ENCODE measurements around the gene GNA15. TPM values are rescaled to one million over a fixed set of nuclear protein-coding genes. Genes with fewer than 3 reads are reported as not detected.
A peak's percentile ranks its signal among the peaks of the same experiment; 100 is the strongest.

Gene GNA15
- total RNA-seq, 1 experiment from 2014 or later: not detected

DNA sequence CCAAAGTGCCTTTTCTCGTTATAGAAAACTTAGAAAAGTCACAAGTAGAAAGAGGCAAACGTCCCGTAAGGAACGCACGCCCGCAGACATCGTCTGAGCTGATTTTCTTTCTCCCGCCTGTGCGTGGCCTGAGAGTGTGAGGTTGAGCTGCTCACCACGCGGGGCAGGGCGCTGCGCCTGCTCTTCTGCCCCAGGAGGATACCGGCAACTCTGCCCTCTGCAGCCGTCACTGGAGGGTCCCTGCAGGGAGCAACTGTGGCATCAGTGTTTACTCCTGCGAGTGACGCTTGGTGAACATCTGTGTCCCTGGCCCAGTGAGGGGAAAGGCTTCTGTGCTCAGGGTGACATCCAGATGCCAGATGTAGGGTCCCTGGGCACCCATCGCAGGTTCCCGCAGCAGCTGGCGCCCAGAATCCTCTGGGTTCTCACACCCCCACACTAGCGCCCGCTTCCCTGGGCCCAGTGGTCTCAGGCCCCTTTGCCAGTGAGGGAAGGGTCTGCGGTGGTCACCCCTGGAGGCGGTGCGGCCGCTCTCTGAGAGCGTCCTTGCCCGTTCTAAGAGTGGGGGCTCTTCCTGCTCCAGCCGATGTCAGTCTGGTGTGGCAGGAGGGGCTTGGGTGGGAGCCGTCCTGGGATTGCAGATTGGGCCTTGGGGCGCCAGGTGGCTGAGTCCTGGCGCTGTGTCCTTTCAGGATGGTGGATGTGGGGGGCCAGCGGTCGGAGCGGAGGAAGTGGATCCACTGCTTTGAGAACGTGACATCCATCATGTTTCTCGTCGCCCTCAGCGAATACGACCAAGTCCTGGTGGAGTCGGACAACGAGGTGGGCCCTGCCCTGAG, 17.4 kb upstream of the GNA15 start:
- in situ Hi-C loops (cut with HindIII; ENCODE audit: low pct_unique_long_range_greater_than_20kb, low sequenced_read_pairs): no loop called here
- no peak for DNase-seq (ENCODE audit: low read depth, low spot score)

DNA sequence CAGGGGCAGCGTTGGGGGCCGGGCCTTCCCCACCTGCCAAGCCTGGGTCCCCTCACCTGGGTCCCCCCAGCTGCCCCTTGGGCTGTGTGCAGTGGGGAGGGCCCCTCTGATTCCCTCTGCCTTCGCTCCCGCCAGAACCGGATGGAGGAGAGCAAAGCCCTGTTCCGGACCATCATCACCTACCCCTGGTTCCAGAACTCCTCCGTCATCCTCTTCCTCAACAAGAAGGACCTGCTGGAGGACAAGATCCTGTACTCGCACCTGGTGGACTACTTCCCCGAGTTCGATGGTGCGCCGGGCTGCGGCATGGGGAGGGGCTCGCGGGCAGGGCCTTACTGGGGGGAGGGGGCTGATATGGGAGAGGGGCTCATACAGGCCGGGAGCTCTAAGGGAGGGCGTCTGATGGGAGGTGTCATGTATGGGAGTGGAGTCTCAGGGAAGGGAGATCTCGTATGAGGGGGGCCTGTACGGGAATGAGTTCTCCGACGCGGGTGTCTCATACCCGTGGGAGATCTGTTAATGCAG, 16.7 kb upstream of the GNA15 start:
- DNase-seq (ENCODE audit: low read depth, low spot score): no peak
- in situ Hi-C loops (cut with HindIII; ENCODE audit: low pct_unique_long_range_greater_than_20kb, low sequenced_read_pairs): no loop called here

DNA sequence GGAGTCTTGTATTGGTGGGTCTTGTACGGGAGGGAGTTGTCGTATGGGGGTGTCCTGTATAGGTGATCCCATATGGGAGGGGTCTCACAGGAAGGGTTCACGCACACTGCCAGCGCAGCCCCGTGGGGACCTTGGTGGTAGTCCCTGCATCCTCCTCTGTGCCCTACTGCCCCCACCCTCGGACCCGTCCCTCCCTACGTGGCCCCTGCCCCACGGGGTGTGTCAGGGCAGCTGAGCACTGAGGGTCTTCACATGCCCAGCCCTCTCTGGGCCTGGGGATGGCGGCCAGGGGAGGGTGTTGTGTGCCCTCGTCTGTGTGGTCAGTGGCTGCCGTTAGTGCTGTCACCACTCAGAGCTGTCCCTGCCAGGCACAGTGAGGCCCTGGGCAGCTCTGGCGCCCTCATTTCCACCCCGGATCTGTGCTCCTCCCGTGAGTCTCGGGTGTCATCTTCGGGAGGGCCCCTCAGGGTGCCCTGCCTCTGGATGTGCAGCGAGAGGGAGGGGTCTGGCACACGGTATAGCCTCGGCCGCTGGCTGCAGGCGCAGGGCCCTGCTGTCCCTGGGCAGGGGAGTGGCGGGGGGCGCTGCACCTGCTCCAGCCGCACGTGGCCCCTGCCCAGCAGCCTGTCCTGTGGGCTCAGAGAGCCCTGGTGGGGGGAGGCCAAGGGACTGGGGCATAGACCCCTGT, 16.0 kb upstream of the GNA15 start:
- DNase-seq (ENCODE audit: low read depth, low spot score): no peak
- in situ Hi-C loops (cut with HindIII; ENCODE audit: low pct_unique_long_range_greater_than_20kb, low sequenced_read_pairs): no loop called here

DNA sequence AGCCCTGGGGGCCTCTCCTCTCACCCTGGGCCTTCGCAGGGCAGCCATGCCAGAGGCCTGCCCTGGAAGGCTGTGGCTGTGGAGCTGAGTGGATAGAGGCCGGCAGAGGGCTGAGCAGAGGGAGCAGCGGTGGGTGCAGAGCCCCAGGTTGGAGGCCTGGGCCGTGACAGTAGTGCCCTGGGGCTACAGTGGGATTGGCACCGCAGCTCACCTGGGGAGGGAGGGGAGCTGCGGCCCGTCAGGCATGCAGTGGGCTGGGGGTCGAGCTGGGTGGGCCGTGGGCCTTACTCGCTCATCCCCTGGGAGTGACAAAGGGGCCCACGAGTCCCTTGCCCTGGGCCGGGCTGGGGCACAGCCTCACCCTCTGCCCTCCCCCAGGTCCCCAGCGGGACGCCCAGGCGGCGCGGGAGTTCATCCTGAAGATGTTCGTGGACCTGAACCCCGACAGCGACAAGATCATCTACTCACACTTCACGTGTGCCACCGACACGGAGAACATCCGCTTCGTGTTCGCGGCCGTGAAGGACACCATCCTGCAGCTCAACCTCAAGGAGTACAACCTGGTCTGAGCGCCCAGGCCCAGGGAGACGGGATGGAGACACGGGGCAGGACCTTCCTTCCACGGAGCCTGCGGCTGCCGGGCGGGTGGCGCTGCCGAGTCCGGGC, 15.1 kb upstream of the GNA15 start:
- no peak for DNase-seq (ENCODE audit: low read depth, low spot score)
- in situ Hi-C loops (cut with HindIII; ENCODE audit: low pct_unique_long_range_greater_than_20kb, low sequenced_read_pairs): no loop called here

DNA sequence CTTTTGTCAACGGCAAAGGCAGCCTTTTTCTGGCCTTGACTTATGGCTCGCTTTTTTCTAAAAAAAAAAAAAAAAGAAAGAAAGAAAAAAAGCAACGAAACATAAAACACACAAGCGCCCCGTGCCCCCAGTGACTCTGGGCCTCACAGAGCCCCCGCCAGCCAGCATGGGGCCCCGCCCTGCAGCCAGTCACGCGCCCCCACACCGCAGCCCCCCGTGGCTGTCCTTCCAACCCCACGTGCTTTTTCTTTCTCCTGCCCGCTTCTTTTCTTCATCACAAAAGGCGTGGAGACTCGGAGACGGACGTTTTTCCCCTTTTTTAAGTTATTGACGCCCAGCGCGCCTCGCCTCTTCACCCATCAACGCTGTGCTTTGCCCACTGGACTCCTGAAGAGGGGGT, 14.4 kb upstream of the GNA15 start:
- in situ Hi-C loops (cut with HindIII; ENCODE audit: low pct_unique_long_range_greater_than_20kb, low sequenced_read_pairs): no loop called here
- no peak for DNase-seq (ENCODE audit: low read depth, low spot score)

DNA sequence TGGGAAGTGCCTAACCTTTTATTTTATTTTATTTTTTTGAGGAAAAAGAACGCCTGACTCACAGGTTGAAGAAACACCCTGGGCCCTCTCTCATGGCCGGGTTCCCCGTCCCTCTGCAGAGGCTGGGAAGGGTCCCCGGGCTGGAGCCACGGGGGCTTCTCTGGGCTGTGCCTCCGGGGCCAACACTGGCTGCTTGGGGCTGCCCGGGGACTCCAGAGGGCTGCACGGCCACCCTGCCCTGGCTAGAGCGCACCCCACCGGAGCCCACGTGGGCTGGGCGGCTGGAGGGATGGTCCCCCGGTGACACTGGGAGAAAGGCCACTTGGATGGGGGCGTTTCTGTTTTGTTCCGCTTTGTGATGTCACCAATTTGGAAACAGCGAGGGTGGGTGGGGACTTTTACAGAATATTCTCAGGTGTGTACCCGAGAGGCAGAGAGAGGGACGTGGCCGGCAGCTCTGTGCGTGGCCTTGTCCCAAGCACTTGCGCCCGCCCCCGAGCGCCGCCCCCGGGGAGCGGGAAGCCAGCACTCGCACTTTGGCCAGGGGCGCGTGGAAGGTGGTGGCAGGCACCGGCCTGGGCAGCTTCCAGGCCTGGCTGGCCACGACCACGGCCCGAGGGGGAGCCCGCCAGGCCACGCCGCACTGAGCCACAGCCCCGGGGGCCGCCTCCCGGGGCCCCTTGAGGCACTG, 13.9 kb upstream of the GNA15 start:
- DNase-seq (ENCODE audit: low read depth, low spot score): no peak
- in situ Hi-C loops (cut with HindIII; ENCODE audit: low pct_unique_long_range_greater_than_20kb, low sequenced_read_pairs): no loop called here

DNA sequence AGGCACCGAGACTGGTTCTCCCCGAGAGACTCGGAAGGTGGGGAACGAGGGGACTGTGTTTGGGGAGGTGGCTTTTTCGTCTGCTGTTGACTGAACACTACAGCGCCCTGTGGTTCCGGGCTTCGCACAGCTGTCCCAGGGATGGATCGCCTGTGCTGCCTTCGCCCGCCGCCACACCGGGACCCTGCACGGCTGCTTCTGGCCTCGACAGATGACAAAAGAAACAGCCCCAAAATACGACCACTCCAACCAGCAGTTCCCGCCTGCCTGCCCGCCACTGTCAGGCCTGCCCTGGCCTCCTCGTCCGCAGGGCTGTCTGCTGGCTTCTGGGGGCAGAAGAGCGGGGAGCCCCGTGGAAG, 13.3 kb upstream of the GNA15 start:
- no peak for DNase-seq (ENCODE audit: low read depth, low spot score)
- in situ Hi-C loops (cut with HindIII; ENCODE audit: low pct_unique_long_range_greater_than_20kb, low sequenced_read_pairs): no loop called here

DNA sequence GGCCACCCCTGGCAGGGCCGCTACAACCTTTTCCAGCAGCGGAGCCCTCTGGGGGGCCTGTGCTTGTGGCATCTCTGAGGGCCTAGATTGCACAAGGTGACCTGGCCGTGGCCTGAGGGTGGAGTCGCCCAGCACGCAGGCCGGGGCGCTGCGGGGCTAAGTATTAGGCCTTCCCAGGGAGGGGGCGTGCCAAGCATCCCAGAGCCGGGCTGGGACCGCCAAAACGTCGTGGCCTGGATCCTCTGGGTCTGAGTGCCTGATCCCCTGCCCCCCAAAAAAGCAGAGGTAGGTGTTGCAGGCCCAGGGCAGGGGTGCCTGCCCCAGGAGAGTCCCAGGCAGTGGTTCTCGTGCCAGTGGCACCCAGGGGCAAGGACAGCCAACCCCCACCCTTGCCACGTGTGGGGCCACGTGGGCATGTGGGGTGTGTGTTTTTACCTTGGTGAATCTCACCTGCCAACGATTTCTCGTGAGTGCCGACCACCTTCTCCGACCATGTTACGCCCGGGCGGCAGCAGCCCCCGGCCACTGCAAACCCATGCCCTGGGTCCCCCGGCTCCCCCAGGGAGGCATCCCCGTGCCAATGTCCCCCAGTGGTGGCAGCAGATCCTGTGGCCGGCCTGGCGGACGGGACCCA, 12.6 kb upstream of the GNA15 start:
- DNase-seq (ENCODE audit: low read depth, low spot score): no peak
- in situ Hi-C loops (cut with HindIII; ENCODE audit: low pct_unique_long_range_greater_than_20kb, low sequenced_read_pairs): no loop called here

DNA sequence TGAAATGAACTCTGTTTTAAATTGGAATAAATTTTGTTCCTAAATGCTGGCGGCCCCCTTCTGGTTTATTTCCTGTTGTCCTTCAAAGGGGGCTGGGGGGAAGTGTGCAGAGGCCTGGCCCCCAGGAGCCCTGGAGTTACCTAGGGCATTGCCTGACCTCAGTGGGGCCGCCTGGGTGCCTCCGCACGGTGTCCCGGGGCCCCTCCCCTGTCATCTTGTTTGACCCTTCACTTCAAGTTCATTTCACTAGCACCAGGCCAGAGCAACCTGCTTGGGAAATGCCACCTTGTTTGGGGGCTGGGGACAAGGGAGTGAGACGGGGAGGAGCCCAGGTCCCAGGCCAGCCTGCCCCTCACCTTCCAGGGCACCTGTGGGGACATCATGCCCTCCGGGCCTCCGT, 11.9 kb upstream of the GNA15 start:
- DNase-seq (ENCODE audit: low read depth, low spot score): no peak
- in situ Hi-C loops (cut with HindIII; ENCODE audit: low pct_unique_long_range_greater_than_20kb, low sequenced_read_pairs): no loop called here

DNA sequence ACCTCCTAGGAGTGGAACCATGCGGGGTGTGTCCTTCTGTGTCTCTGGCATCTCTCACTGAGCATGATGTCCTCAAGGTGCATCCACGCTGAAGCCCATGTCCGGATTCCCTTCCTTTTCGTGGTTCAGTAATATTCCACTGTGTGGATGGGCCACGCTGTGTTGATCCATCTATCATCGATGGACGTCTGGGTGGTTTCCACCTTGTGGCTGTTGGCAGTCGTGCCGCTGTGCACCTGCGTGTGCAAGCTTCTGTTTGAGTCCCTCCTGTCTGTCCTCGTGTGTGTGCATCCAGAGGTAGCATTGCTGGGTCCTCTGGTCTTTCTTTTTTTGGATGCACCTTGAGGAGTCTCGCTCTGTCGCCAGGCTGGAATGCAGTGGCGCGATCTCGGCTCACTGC, 11.2 kb upstream of the GNA15 start:
- no peak for DNase-seq (ENCODE audit: low read depth, low spot score)
- in situ Hi-C loops (cut with HindIII; ENCODE audit: low pct_unique_long_range_greater_than_20kb, low sequenced_read_pairs): no loop called here

DNA sequence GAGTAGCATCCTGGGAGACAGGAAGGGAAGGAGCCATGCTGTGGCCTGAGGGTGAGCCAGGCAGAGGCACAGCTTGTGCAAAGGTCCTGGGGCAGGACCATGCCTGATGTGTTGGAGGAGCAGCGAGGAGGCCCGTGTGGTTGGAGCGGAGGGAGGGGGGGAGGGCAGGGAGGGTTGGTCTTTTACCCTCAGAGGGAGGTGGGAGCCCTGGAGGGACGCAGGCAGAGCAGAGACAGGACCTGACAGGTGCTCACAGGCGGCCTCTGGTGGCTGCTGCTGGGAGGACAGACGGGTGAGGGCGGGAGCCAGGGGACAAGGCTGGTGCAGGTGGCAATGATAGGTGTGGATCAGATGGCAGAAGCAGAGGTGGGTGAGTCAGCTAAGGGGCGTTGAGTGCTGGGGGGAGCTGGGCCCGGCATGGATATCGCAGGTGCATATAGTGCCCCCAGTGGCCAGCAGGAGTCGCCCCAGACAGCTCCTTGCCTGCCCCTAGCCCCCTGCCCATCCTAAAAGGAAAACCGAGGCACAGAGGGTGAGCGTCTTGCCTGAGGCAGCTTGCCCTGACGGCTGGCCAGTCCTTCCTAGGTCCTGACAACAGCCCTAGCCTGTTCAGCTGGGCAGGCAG, 9.8 kb upstream of the GNA15 start:
- in situ Hi-C loops (cut with HindIII; ENCODE audit: low pct_unique_long_range_greater_than_20kb, low sequenced_read_pairs): no loop called here
- DNase-seq (ENCODE audit: low read depth, low spot score): peak; percentile 47

DNA sequence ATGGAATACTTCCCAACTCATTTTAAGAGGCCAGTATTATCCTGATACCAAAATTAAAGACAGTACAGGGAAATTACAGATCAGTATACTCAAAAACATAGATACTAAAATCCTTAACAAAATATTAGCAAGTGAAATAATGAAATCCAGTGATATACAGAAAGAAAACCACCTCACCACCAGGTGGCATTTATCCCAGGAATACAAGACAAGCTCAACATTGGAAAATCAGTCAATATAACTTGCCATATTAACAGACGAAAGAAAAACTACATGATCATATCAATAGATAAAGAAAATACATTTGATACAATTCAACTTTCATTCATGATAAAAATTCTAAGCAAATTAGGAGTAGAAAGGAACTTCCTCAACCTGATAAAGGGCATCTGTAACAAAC, 6.7 kb upstream of the GNA15 start:
- in situ Hi-C loops (cut with HindIII; ENCODE audit: low pct_unique_long_range_greater_than_20kb, low sequenced_read_pairs): no loop called here
- peak; percentile 49 for DNase-seq (ENCODE audit: low read depth, low spot score)

DNA sequence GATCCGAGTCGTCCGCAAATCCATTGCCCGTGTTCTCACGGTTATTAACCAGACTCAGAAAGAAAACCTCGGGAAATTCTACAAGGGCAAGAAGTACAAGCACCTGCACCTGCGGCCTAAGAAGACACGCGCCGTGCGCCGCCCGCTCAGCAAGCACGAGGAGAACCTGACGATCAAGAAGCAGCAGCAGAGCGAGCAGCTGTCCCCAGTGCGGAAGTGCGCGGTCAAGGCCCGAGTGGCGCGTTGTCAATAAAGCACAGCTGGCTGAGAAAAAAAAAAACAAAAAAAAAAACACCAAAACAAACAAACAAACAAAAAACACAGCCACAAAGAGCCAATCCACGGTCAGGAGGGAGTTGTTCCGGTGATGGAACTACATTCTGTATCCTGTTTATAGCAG, 4.7 kb upstream of the GNA15 start:
- in situ Hi-C loops (cut with HindIII; ENCODE audit: low pct_unique_long_range_greater_than_20kb, low sequenced_read_pairs): no loop called here
- DNase-seq (ENCODE audit: low read depth, low spot score): no peak

DNA sequence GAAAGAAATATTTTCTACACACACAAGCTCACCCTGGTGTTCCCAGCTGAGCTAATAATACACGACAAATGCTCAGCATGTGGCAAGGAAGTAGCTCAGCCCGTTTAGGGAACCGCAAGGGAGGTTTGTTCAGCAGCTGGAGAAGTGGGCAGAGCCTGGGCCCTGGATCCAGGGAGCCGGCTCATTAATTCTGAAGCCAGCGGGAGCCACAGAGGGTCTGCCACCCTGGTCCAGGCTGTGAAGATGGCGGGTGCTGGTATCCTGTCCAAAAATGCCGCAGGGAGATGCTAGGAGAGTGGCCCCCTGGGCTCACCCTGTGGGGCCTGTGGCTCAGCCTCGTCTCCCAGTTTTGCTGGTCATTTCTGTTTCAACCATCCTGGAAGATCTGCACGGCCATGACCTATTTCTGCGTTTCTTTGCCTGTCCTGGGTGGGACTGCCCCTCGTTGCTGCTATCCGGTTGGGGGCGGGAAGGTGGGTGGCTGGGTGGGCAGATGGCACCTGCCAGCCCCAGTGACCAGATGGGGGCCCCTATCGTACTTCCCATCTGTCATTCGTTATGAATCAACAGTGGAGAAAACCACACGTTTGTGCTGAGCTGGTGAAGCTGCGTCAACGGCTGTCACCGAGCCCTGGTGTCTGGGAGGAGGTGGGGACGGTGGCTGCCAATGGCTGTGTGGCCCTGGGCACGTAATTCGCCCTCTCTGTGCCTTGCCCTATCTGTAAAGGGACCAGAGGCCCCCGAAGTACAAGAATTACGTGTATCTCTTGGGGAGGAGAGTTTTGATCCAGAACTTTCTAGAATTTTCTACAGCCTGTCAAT, 2.7 kb upstream of the GNA15 start:
- in situ Hi-C loops (cut with HindIII; ENCODE audit: low pct_unique_long_range_greater_than_20kb, low sequenced_read_pairs): no loop called here
- no peak for DNase-seq (ENCODE audit: low read depth, low spot score)

DNA sequence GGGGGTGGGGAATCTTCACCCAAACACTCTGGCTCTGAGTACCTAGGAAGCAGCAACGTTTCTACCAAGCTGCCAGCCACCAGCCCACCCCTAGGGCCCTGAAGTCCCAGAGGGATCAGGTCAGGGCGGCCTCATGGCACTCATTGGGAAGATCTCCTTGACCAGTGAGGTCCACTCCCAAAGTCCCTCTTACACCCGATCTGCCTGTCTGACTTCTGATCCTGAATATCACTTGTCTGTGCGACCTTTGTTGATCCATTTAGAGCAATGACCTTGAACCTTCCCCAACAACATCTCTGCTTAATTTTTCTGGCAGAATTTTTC, 2.1 kb upstream of the GNA15 start:
- in situ Hi-C loops (cut with HindIII; ENCODE audit: low pct_unique_long_range_greater_than_20kb, low sequenced_read_pairs): no loop called here
- DNase-seq (ENCODE audit: low read depth, low spot score): no peak

DNA sequence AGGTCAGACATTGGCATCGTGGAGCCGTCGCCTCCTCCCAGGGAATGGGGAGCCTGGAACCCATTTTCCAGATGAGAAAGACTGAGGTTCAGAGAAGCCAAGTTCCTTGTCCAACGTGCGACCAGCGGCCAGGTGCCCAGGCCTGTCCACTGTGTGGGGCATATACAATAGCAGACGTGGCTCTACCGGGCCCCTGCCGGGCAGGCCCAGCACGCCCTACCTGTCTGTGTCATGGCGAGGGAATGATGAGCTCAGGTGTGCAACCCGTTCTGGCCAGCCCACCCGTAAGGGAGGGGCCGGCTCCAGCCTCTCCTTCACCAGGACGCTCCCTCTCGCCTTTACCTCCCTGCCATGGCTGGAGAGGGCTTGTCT, 837 bp downstream of the GNA15 start:
- no peak for DNase-seq (ENCODE audit: low read depth, low spot score)
- in situ Hi-C loops (cut with HindIII; ENCODE audit: low pct_unique_long_range_greater_than_20kb, low sequenced_read_pairs): no loop called here

DNA sequence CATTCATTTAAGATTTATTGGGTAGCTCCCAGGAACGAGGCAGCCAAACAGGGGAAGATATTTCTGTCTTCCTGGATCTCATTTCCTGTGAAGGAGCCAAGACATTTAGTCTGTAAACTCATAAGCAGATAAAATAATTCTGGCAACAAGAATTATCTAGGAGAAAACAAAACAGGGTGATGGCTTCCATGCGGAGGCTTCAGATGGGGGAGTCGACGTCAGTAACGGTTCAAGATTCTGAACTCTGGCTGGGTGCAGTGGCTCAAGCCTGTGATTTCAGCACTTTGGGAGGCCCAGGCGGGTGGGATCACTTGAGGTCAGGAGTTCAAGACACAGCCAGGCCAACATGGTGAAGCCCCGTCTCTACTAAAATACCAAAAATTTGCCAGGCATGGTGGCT, 1.3 kb downstream of the GNA15 start:
- no peak for DNase-seq (ENCODE audit: low read depth, low spot score)
- in situ Hi-C loops (cut with HindIII; ENCODE audit: low pct_unique_long_range_greater_than_20kb, low sequenced_read_pairs): no loop called here

Measured in SK-MEL-5 (cell line).